Endothelial cell of umbilical vein (primary cell): ENCODE data around the gene ZNF516. TPM values are rescaled to one million over a fixed set of nuclear protein-coding genes. Genes with fewer than 3 reads are reported as not detected.

Experiments used
- BruUV-seq: library from RNA; stranded (reverse); fragments of 400-500 nt; replicated peaks from 2 replicates; lab custom pipeline; 2021; lab: Mats Ljungman, UMichigan
- CTCF ChIA-PET: fragments of 300-600, 350-600 bp; sonication (Branson Sonifier 250); formaldehyde crosslinking; loops from one replicate; lab custom pipeline; 2021; ENCODE audit warnings: antibody characterized with exemption, inconsistent platforms; lab: Charles Lee
- POLR2A ChIA-PET: fragments of 300-600, 350-600 bp; sonication (Branson Sonifier 250); formaldehyde crosslinking; loops from one replicate; lab custom pipeline; 2021; ENCODE audit warnings: antibody characterized with exemption, inconsistent platforms; lab: Charles Lee
- DNase-seq: peaks from one replicate; pipeline ENCODE4 v3.0.0-alpha.2; 2011; ENCODE audit warnings: low read depth, low spot score
- FAIRE-seq: peaks from 2 replicates; lab custom pipeline; 2011; peaks lifted over from hg19 to GRCh38; lab: Jason Lieb, UNC
- H2AFZ ChIP-seq: 2 replicates; pipeline ENCODE4 v1.6.0; 2012; ENCODE audit warnings: low read depth, low read length, control low read depth, inconsistent platforms
- H3K27ac ChIP-seq: 2 replicates; pipeline ENCODE4 v1.5.1; 2011; ENCODE audit warnings: low read depth, mild to moderate bottlenecking, control low read depth, low read length, moderate library complexity; ENCODE audit not compliant: insufficient read depth
- H3K27me3 ChIP-seq, 2 experiments: 2 replicates each; pipeline versions ENCODE4 v1.6.0 to v1.6.1; 2011; ENCODE audit warnings: low read length in 2 of 2, mixed read lengths in 1 of 2; ENCODE audit not compliant: control insufficient read depth in 2 of 2, insufficient read depth in 2 of 2
- H3K36me3 ChIP-seq, 2 experiments: 2 replicates in 1 of 2; 3 replicates in 1 of 2; pipeline ENCODE4 v1.5.1; 2011; ENCODE audit warnings: low read length in 2 of 2, mild to moderate bottlenecking in 1 of 2, moderate library complexity in 1 of 2; ENCODE audit not compliant: control insufficient read depth in 2 of 2, insufficient read depth in 2 of 2; ENCODE audit errors: extremely low read depth in 1 of 2
- H3K4me1 ChIP-seq: 3 replicates; pipeline ENCODE4 v1.5.1; 2011; ENCODE audit warnings: mild to moderate bottlenecking, low read length; ENCODE audit not compliant: control insufficient read depth, insufficient read depth; ENCODE audit errors: extremely low read depth
- H3K4me2 ChIP-seq: 2 replicates; pipeline ENCODE4 v1.6.1; 2011; ENCODE audit warnings: low read length, control low read depth, mixed read lengths; ENCODE audit not compliant: insufficient read depth
- H3K4me3 ChIP-seq, 3 experiments: fragments of 200-600 bp in 1 of 3; sonication (generic), shearing (Covaris generic) in 1 of 3; replicated peaks in 1 of 3; 2 replicates each; pipeline ENCODE4 v1.5.1; 2011 to 2016; ENCODE audit warnings: control low read depth in 3 of 3, low read length in 3 of 3, mild to moderate bottlenecking in 2 of 3, inconsistent platforms in 1 of 3, low read depth in 1 of 3, moderate library complexity in 1 of 3; ENCODE audit not compliant: insufficient read depth in 1 of 3
- H3K79me2 ChIP-seq: 2 replicates; pipeline ENCODE4 v1.6.0; 2012; ENCODE audit warnings: low read length, inconsistent platforms; ENCODE audit not compliant: control insufficient read depth, insufficient read depth
- H3K9ac ChIP-seq: replicated peaks from 2 replicates; pipeline ENCODE3; 2011; ENCODE audit warnings: low read length, control low read depth; ENCODE audit not compliant: insufficient read depth; ENCODE audit errors: extremely low read depth
- H3K9me1 ChIP-seq: replicated peaks from 3 replicates; pipeline ENCODE4 v1.6.0; 2011; ENCODE audit warnings: mild to moderate bottlenecking, low read length; ENCODE audit not compliant: control insufficient read depth, insufficient read depth; ENCODE audit errors: extremely low read depth
- H3K9me3 ChIP-seq: replicated peaks from 2 replicates; pipeline ENCODE4 v1.5.1; 2012; ENCODE audit warnings: low read length, inconsistent platforms; ENCODE audit not compliant: control insufficient read depth, insufficient read depth
- H4K20me1 ChIP-seq: replicated peaks from 2 replicates; pipeline ENCODE3; 2011; ENCODE audit warnings: mild to moderate bottlenecking, low read length; ENCODE audit not compliant: control insufficient read depth, insufficient read depth; ENCODE audit errors: extremely low read depth
- EZH2 ChIP-seq: IDR thresholded peaks from 2 replicates; pipeline ENCODE4 v1.6.1; 2012; ENCODE audit warnings: borderline replicate concordance, low read depth, mild to moderate bottlenecking, moderate library complexity, low read length, inconsistent platforms; ENCODE audit not compliant: severe bottlenecking
- GATA2 ChIP-seq: IDR thresholded peaks from 2 replicates; pipeline ENCODE4 v1.7.0; 2011; ENCODE audit warnings: low read depth, mild to moderate bottlenecking, moderate library complexity, mixed read lengths, low read length; ENCODE audit not compliant: insufficient read length, insufficient read depth
- JUN ChIP-seq: IDR thresholded peaks from 2 replicates; pipeline ENCODE4 v1.6.1; 2011; ENCODE audit warnings: borderline replicate concordance, low read depth; ENCODE audit not compliant: insufficient read length, insufficient read depth
- MYC ChIP-seq: IDR thresholded peaks from one replicate; pipeline ENCODE4 v1.6.1; 2011; ENCODE audit warnings: mild to moderate bottlenecking, low read depth, low read length
- POLR2A ChIP-seq: IDR thresholded peaks from 2 replicates; pipeline ENCODE4 v1.6.1; 2012; ENCODE audit warnings: low read depth, mild to moderate bottlenecking, control low read depth, low read length
- POLR2AphosphoS5 ChIP-seq: IDR thresholded peaks from 2 replicates; pipeline ENCODE4 v1.6.1; 2012; ENCODE audit warnings: low read depth, mild to moderate bottlenecking, control low read depth, low read length, moderate library complexity; ENCODE audit not compliant: insufficient read depth
- dilution Hi-C: fragments of 300-500 bp; cut with MboI; formaldehyde crosslinking; loops from one replicate; pipeline ENCODE4 v1.15.0; 2019; ENCODE audit warnings: low sequenced_read_pairs; ENCODE audit not compliant: extremely low pct_ligation_motif_present
- intact Hi-C: fragments of 100-400 bp; cut with micrococcal nuclease; formaldehyde crosslinking; loops from one replicate; pipeline ENCODE4 v1.10.0; 2022
- polyA plus RNA-seq, 4 experiments: library from polyadenylated mRNA; depleted of rRNA in 3 of 4; stranded (reverse) in 3 of 4; unstranded in 1 of 4; fragments of >200 nt; gene quantifications; 2 replicates each; pipeline versions ENCODE4 v1.2.1 to v1.2.3, GENCODE V29; 2011 to 2012; ENCODE audit warnings: missing spikeins in 1 of 4
- total RNA-seq: library from RNA; stranded (reverse); gene quantifications from 2 replicates; pipeline ENCODE4 v1.2.3, GENCODE V29; 2021
- TF ChIP-seq, protein P1 (sequence below), 2 donors: IDR thresholded peaks; 1 replicate in 1 of 2; 2 replicates in 1 of 2; pipeline ENCODE4 v1.5.1; 2011; ENCODE audit warnings: low read length in 2 of 2, mild to moderate bottlenecking in 2 of 2, moderate library complexity in 2 of 2, control low read depth in 1 of 2, inconsistent platforms in 1 of 2, low read depth in 1 of 2; ENCODE audit not compliant: insufficient read depth in 1 of 2; ENCODE audit errors: extremely low read depth in 1 of 2

The ZNF516 gene
- total and polyA plus RNA-seq, 2 donors (not counting 3 experiments of a cell fraction or from before 2014, with no cell fraction given) = 3.6 to 19.1 TPM

- peaks cover 9 to 13% of the 10 kb centered on the region in 2 experiments for H3K27me3 ChIP-seq
- H3K4me3 ChIP-seq = peak overlapping the region; percentile 80 to 97 (median 97)
- H3K9me3 ChIP-seq = no peaks in the 10 kb centered on the region
- TF ChIP-seq MYC (no peak), POLR2A (no peak), POLR2AphosphoS5 (no peak), GATA2 (no peak), EZH2 (peak; percentile 27), JUN (no peak)
- TF ChIP-seq, protein P1, sequence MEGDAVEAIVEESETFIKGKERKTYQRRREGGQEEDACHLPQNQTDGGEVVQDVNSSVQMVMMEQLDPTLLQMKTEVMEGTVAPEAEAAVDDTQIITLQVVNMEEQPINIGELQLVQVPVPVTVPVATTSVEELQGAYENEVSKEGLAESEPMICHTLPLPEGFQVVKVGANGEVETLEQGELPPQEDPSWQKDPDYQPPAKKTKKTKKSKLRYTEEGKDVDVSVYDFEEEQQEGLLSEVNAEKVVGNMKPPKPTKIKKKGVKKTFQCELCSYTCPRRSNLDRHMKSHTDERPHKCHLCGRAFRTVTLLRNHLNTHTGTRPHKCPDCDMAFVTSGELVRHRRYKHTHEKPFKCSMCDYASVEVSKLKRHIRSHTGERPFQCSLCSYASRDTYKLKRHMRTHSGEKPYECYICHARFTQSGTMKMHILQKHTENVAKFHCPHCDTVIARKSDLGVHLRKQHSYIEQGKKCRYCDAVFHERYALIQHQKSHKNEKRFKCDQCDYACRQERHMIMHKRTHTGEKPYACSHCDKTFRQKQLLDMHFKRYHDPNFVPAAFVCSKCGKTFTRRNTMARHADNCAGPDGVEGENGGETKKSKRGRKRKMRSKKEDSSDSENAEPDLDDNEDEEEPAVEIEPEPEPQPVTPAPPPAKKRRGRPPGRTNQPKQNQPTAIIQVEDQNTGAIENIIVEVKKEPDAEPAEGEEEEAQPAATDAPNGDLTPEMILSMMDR (IDR thresholded peaks at IDR 0.05; ENCODE audit: extremely low read depth in 1 of 2, insufficient read depth in 1 of 2, low read depth in 1 of 2, low read length in 2 of 2) = no peak
- H3K4me1 ChIP-seq = peaks cover 25% of the 10 kb centered on the region
- POLR2A ChIA-PET = interaction anchor here (0.7 to 1.8 kb wide), 2 partner anchors 10 to 44 kb away, joined by 3 to 7 read pairs; no protein-coding TSS in a partner anchor
- no peaks in the 10 kb centered on the region for H4K20me1 ChIP-seq
- peak overlapping the region; percentile 100 for H3K4me2 ChIP-seq
- intact Hi-C loops (loop anchor here (5.0 to 10.0 kb wide), 3 partner anchors 203 to 1997 kb away; partner anchors contain the start of genes CNDP2 and TSHZ1), dilution Hi-C loops (no loop called here)
- FAIRE-seq = no peak
- H3K9ac ChIP-seq = peak overlapping the region; percentile 53
- DNase-seq = no peak
- H3K79me2 ChIP-seq = no peaks in the 10 kb centered on the region
- H3K36me3 ChIP-seq = no peaks in the 10 kb centered on the region
- H3K9me1 ChIP-seq = no peaks in the 10 kb centered on the region
- peak overlapping the region; percentile 72 for H2AFZ ChIP-seq
- BruUV-seq = no TSS peak
- CTCF ChIA-PET = interaction anchor here (1.2 kb wide), 1 partner anchor 127 kb away, joined by 3 read pairs; no protein-coding TSS in a partner anchor
- H3K27ac ChIP-seq = no peak overlapping the region
Measured at GRCh38 chr18:76494231-76495005, 624 bp downstream of the ZNF516 start.
